VCaP (cell line): ENCODE measurements around the gene DLG2.

ENCODE experiments used
- H3K27ac ChIP-seq: fragments of 450-650 bp; 2 replicates; pipeline ENCODE4 v1.5.1; 2017
- CTCF ChIP-seq: fragments of 450-650 bp; conservative IDR thresholded peaks from 2 replicates; pipeline ENCODE4 v1.5.1; 2017; ENCODE audit warnings: mild to moderate bottlenecking, moderate library complexity

Gene DLG2

GRCh38 chr11:83957038-83957900 is 1669.9 kb downstream of the DLG2 start:
- H3K27ac ChIP-seq, result peak overlapping the region; percentile 28
- no peak for TF ChIP-seq CTCF

GRCh38 chr11:83956119-83956697 is 1670.9 kb downstream of the DLG2 start:
- no peak for TF ChIP-seq CTCF
- H3K27ac ChIP-seq, result peak overlapping the region; percentile 28; the same call in 1 of the 2 replicates

- no peak for TF ChIP-seq CTCF
- H3K27ac ChIP-seq, result no peak overlapping the region
These were observed 1672.4 kb downstream of the DLG2 start for GRCh38 chr11:83954780-83955179.

GRCh38 chr11:83951521-83951920 is 1675.6 kb downstream of the DLG2 start:
- no peak for TF ChIP-seq CTCF
- H3K27ac ChIP-seq, result peak overlapping the region; percentile 39

GRCh38 chr11:83948200-83948599 is 1678.9 kb downstream of the DLG2 start:
- no peak overlapping the region for H3K27ac ChIP-seq
- TF ChIP-seq CTCF, result no peak

GRCh38 chr11:83945976-83946375 is 1681.2 kb downstream of the DLG2 start:
- TF ChIP-seq CTCF, result no peak
- H3K27ac ChIP-seq, result no peak overlapping the region

GRCh38 chr11:83941050-83941449 is 1686.1 kb downstream of the DLG2 start:
- no peak for TF ChIP-seq CTCF
- H3K27ac ChIP-seq, result no peak overlapping the region
